Smooth muscle cell (in vitro differentiated cells): ENCODE data around the gene HBZ. TPM values are rescaled to one million over a fixed set of nuclear protein-coding genes. Genes with fewer than 3 reads are reported as not detected.

Experiments
- DNase-seq: peaks from one replicate; lab custom pipeline; 2025; ENCODE audit not compliant: unreplicated experiment; lab: John Stamatoyannopoulos, UW
- H2AFZ ChIP-seq: fragments of 200-600 bp; sonication (generic); 2 replicates; pipeline ENCODE4 v1.6.0; 2016; ENCODE audit warnings: antibody characterized with exemption, low read depth, mild to moderate bottlenecking
- H3F3A ChIP-seq: fragments of 200-600 bp; sonication (generic); 2 replicates; pipeline ENCODE4 v1.6.0; 2017; ENCODE audit warnings: antibody characterized with exemption, low read depth
- H3K27ac ChIP-seq: fragments of 200-600 bp; sonication (generic); 2 replicates; pipeline ENCODE4 v1.5.1; 2016; ENCODE audit warnings: low read depth, mild to moderate bottlenecking
- H3K27me3 ChIP-seq: fragments of 200-600 bp; sonication (generic); 2 replicates; pipeline ENCODE4 v1.6.1; 2016; ENCODE audit warnings: low read depth, mild to moderate bottlenecking
- H3K36me3 ChIP-seq: fragments of 200-600 bp; sonication (generic); 2 replicates; pipeline ENCODE4 v1.5.1; 2016; ENCODE audit warnings: low read depth
- H3K4me1 ChIP-seq: fragments of 200-600 bp; sonication (generic); 2 replicates; pipeline ENCODE4 v1.5.1; 2016; ENCODE audit warnings: low read depth
- H3K4me2 ChIP-seq: fragments of 200-600 bp; sonication (generic); 2 replicates; pipeline ENCODE4 v1.6.0; 2016; ENCODE audit warnings: mild to moderate bottlenecking
- H3K4me3 ChIP-seq: fragments of 200-600 bp; sonication (generic); 2 replicates; pipeline ENCODE4 v1.5.1; 2016; ENCODE audit warnings: mild to moderate bottlenecking
- H3K79me2 ChIP-seq: fragments of 200-600 bp; sonication (generic); 2 replicates; pipeline ENCODE4 v1.6.0; 2016; ENCODE audit warnings: low read depth, mild to moderate bottlenecking
- H3K9ac ChIP-seq: fragments of 200-600 bp; sonication (generic); 2 replicates; pipeline ENCODE4 v1.6.0; 2016; ENCODE audit warnings: low read depth
- H3K9me3 ChIP-seq: fragments of 200-600 bp; sonication (generic); replicated peaks from 2 replicates; pipeline ENCODE4 v1.5.1; 2016; ENCODE audit warnings: low read depth
- H4K20me1 ChIP-seq: fragments of 200-600 bp; sonication (generic); 2 replicates; pipeline ENCODE4 v1.6.0; 2016; ENCODE audit warnings: low read depth
- WGBS: methylation state at CpG from one replicate; pipeline ENCODE4 v1.1.7; 2016; ENCODE audit warnings: low lambda C conversion rate; 5-methylcytosine and 5-hydroxymethylcytosine counted together
- polyA plus RNA-seq: library from polyadenylated mRNA; unstranded; fragments of >200 nt; fragmentation: Nextera tagmentation; extraction: Ambion mirVana; gene quantifications from 2 replicates; pipeline ENCODE4 v1.2.1, GENCODE V29; 2016
- total RNA-seq: library from RNA; depleted of rRNA; stranded (reverse); fragments of >200 nt; gene quantifications from 2 replicates; pipeline ENCODE4 v1.2.3, GENCODE V29; 2014
- TF ChIP-seq, protein P1 (sequence below): fragments of 200-600 bp; sonication (generic); IDR thresholded peaks from 2 replicates; pipeline ENCODE4 v1.5.1; 2017; ENCODE audit warnings: borderline replicate concordance, mild to moderate bottlenecking, antibody characterized with exemption; ENCODE audit not compliant: insufficient read depth, poor library complexity, severe bottlenecking

Gene HBZ
- total and polyA plus RNA-seq, 2 experiments from 2014 or later = not detected

DNA sequence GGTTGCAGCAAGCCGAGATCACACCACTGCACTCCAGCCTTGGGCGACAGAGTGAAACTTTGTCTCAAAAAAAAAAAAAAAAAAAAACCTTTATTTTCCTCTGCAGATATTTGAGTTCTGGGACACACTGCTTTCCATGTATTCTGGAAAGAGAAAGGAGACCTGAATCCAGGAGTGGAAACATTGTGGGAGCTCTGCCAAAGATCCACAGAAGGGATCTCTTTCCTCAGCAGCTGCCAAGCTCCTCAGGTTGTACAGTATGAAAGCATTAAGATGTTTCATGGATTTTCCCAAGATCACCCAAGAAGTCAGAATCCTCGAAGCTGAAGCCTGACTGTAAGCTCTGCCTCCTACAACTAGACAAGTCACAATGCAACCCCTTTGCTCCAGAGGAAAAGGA lies 27.4 kb upstream of the HBZ start:
- TF ChIP-seq, protein P1, sequence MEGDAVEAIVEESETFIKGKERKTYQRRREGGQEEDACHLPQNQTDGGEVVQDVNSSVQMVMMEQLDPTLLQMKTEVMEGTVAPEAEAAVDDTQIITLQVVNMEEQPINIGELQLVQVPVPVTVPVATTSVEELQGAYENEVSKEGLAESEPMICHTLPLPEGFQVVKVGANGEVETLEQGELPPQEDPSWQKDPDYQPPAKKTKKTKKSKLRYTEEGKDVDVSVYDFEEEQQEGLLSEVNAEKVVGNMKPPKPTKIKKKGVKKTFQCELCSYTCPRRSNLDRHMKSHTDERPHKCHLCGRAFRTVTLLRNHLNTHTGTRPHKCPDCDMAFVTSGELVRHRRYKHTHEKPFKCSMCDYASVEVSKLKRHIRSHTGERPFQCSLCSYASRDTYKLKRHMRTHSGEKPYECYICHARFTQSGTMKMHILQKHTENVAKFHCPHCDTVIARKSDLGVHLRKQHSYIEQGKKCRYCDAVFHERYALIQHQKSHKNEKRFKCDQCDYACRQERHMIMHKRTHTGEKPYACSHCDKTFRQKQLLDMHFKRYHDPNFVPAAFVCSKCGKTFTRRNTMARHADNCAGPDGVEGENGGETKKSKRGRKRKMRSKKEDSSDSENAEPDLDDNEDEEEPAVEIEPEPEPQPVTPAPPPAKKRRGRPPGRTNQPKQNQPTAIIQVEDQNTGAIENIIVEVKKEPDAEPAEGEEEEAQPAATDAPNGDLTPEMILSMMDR = no peak
- Histone ChIP-seq H3K27me3 (no peaks in the 10 kb centered on the region), H3F3A (no peaks in the 10 kb centered on the region), H3K4me1 (no peaks in the 10 kb centered on the region), H3K4me3 (no peak overlapping the region), H3K9me3 (no peaks in the 10 kb centered on the region), H3K79me2 (no peaks in the 10 kb centered on the region), H2AFZ (no peak overlapping the region), H4K20me1 (peaks cover 85% of the 10 kb centered on the region), H3K27ac (no peak overlapping the region), H3K4me2 (no peak overlapping the region), H3K36me3 (no peaks in the 10 kb centered on the region), H3K9ac (no peak overlapping the region)
- 95% methylated on average over 3 of the region's 3 CpGs for WGBS
- no peak for DNase-seq

DNA sequence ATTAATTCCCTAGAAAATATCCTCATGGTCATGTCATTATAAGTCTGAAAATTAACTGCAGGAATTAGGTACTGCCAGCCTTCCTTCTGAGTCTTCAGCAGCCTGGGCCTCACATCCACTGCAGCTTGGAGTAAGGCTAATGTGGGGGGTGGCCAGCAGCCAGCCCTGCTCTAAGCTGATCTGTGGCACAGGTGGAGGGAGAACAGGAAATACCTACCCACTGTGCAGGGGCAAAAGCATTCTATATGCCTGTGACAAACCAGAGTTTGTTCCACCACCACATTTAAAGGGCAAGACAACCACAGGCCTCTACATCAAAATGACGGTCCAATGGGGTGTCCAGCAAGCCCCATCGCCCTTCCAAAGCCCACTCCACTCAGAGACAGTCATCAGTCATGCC lies 23.4 kb upstream of the HBZ start:
- no peak overlapping the region for H3K4me3 ChIP-seq
- 90% methylated on average over 2 of the region's 2 CpGs for WGBS
- no peaks in the 10 kb centered on the region for H3F3A ChIP-seq
- no peaks in the 10 kb centered on the region for H3K9me3 ChIP-seq
- no peak overlapping the region for H2AFZ ChIP-seq
- no peaks in the 10 kb centered on the region for H3K27me3 ChIP-seq
- no peak for DNase-seq
- TF ChIP-seq, protein P1 = no peak
- no peaks in the 10 kb centered on the region for H3K36me3 ChIP-seq
- H3K4me2 ChIP-seq = no peak overlapping the region
- peaks cover under 1% of the 10 kb centered on the region for H3K79me2 ChIP-seq
- H4K20me1 ChIP-seq = peaks cover 84% of the 10 kb centered on the region
- no peaks in the 10 kb centered on the region for H3K4me1 ChIP-seq
- no peak overlapping the region for H3K27ac ChIP-seq
- no peak overlapping the region for H3K9ac ChIP-seq

DNA sequence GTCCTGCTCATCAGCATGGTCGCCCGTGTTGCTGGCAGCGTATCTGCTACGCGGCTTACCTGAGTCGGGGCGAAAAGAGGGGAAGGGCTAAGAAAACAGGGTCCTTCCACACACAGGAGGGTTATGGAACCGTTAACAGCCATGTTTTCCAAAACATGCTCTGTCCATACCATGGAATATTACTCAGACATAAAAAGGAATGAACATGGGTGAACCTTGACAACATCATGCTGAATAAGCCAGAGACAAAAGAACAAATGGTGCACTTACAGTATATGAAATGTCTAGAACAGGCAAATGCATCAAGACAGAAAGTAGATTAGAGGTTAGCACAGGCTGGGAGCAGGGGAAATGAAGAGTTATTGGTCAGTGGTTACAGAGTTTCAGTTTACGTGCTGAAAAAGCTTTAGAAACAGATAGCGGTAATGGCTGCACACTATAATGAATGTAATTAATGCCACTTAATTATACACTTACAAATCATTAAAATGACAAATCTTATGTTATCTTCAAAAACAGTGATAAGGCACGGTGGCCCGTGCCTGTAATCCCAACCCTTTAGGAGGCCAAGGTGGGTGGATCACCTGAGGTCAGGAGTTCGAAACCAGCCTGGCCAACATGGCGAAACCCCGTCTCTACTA lies 21.8 kb upstream of the HBZ start:
- DNase-seq = no peak
- no peaks in the 10 kb centered on the region for H3K36me3 ChIP-seq
- no peaks in the 10 kb centered on the region for H3K9me3 ChIP-seq
- H2AFZ ChIP-seq = no peak overlapping the region
- TF ChIP-seq, protein P1 = no peak
- H3K4me3 ChIP-seq = no peak overlapping the region
- no peaks in the 10 kb centered on the region for H3K4me1 ChIP-seq
- H3K27me3 ChIP-seq = no peaks in the 10 kb centered on the region
- H3K79me2 ChIP-seq = peaks cover 8% of the 10 kb centered on the region
- H3K27ac ChIP-seq = no peak overlapping the region
- H3K4me2 ChIP-seq = no peak overlapping the region
- peaks cover 72% of the 10 kb centered on the region for H4K20me1 ChIP-seq
- no peak overlapping the region for H3K9ac ChIP-seq
- no peaks in the 10 kb centered on the region for H3F3A ChIP-seq
- WGBS = 96% methylated on average over 15 of the region's 15 CpGs

GRCh38 chr16:132120-132519 lies 20.3 kb upstream of the HBZ start:
- Histone ChIP-seq H3K4me2 (no peak overlapping the region), H3K9ac (no peak overlapping the region), H3K27ac (no peak overlapping the region), H3K79me2 (peaks cover 17% of the 10 kb centered on the region), H3K4me1 (peaks cover under 1% of the 10 kb centered on the region), H4K20me1 (peaks cover 58% of the 10 kb centered on the region), H3K27me3 (no peaks in the 10 kb centered on the region), H3F3A (no peaks in the 10 kb centered on the region), H3K36me3 (no peaks in the 10 kb centered on the region), H2AFZ (no peak overlapping the region), H3K4me3 (no peak overlapping the region), H3K9me3 (no peaks in the 10 kb centered on the region)
- TF ChIP-seq, protein P1 = no peak
- 91% methylated on average over 7 of the region's 7 CpGs for WGBS
- DNase-seq = no peak
